HepG2 (cell line): ENCODE measurements around the gene SLC25A25. TPM values are rescaled to one million over a fixed set of nuclear protein-coding genes. Genes with fewer than 3 reads are reported as not detected.
A peak's percentile ranks its signal among the peaks of the same experiment; 100 is the strongest.

Experiments
- ADNP ChIP-seq: sonication (generic); formaldehyde crosslinking; IDR thresholded peaks from 2 replicates; pipeline ENCODE4 v1.4.0; 2020; ENCODE audit warnings: missing genetic modification reagents
- DBP ChIP-seq: sonication (generic); formaldehyde crosslinking; IDR thresholded peaks from 2 replicates; pipeline ENCODE4 v1.4.0; 2020; ENCODE audit warnings: missing genetic modification reagents; ENCODE audit errors: not compliant biosample characterization
- DMAP1 ChIP-seq: IDR thresholded peaks from 2 replicates; pipeline ENCODE4 v1.6.1; 2016
- HES4 ChIP-seq: sonication (generic); formaldehyde crosslinking; IDR thresholded peaks from 2 replicates; pipeline ENCODE4 v1.9.0; 2021; ENCODE audit warnings: mild to moderate bottlenecking, missing genetic modification reagents, borderline replicate concordance
- MIER3 ChIP-seq: IDR thresholded peaks from 2 replicates; pipeline ENCODE4 v1.6.1; 2016; ENCODE audit warnings: missing compliant biosample characterization, borderline replicate concordance
- NONO ChIP-seq, 2 experiments: fragments of 450-650 bp in 1 of 2; sonication (generic) in 1 of 2; formaldehyde crosslinking in 1 of 2; IDR thresholded peaks in 1 of 2; conservative IDR thresholded peaks in 1 of 2; 2 replicates each; pipeline versions ENCODE4 v1.6.1 to v1.8.0; 2017 to 2022; ENCODE audit warnings: mild to moderate bottlenecking in 1 of 2, missing genetic modification reagents in 1 of 2, moderate library complexity in 1 of 2
- TBL1XR1 ChIP-seq: fragments of 150-350 bp; IDR thresholded peaks from 2 replicates; pipeline ENCODE4 v1.6.1; 2014; ENCODE audit warnings: borderline replicate concordance, low read length; ENCODE audit not compliant: partially characterized antibody
- ZBTB21 ChIP-seq: sonication (generic); formaldehyde crosslinking; IDR thresholded peaks from 2 replicates; pipeline ENCODE4 v1.4.0; 2020; ENCODE audit warnings: missing genetic modification reagents
- ZFAT ChIP-seq: sonication (generic); formaldehyde crosslinking; conservative IDR thresholded peaks from 2 replicates; pipeline ENCODE4 v1.8.1; 2023; ENCODE audit warnings: missing genetic modification reagents, inconsistent platforms
- ZFP62 ChIP-seq: sonication (generic); formaldehyde crosslinking; IDR thresholded peaks from 2 replicates; pipeline ENCODE4 v1.4.0; 2020; ENCODE audit warnings: missing genetic modification reagents
- ZNF232 ChIP-seq: sonication (generic); formaldehyde crosslinking; IDR thresholded peaks from 2 replicates; pipeline ENCODE4 v1.4.0; 2020; ENCODE audit warnings: missing genetic modification reagents, borderline replicate concordance
- ZNF263 ChIP-seq: sonication (generic); formaldehyde crosslinking; IDR thresholded peaks from 2 replicates; pipeline ENCODE4 v1.4.0; 2020; ENCODE audit warnings: missing genetic modification reagents
- ZNF280B ChIP-seq: sonication (generic); formaldehyde crosslinking; IDR thresholded peaks from 2 replicates; pipeline ENCODE4 v1.5.0; 2020; ENCODE audit warnings: missing genetic modification reagents, mild to moderate bottlenecking, borderline replicate concordance
- ZNF430 ChIP-seq: sonication (generic); formaldehyde crosslinking; IDR thresholded peaks from 2 replicates; pipeline ENCODE4 v1.9.0; 2021; ENCODE audit warnings: mild to moderate bottlenecking, missing genetic modification reagents
- ZNF569 ChIP-seq: sonication (generic); formaldehyde crosslinking; IDR thresholded peaks from 2 replicates; pipeline ENCODE4 v1.5.0; 2020; ENCODE audit warnings: mild to moderate bottlenecking, missing genetic modification reagents, moderate library complexity, borderline replicate concordance
- ZNF572 ChIP-seq: sonication (generic); formaldehyde crosslinking; IDR thresholded peaks from 2 replicates; pipeline ENCODE4 v1.5.1; 2020; ENCODE audit warnings: mild to moderate bottlenecking, missing genetic modification reagents
- ZSCAN20 ChIP-seq: sonication (generic); formaldehyde crosslinking; IDR thresholded peaks from 2 replicates; pipeline ENCODE4 v1.4.0; 2020; ENCODE audit warnings: missing genetic modification reagents, mild to moderate bottlenecking, borderline replicate concordance
- ZSCAN25 ChIP-seq: sonication (generic); formaldehyde crosslinking; IDR thresholded peaks from 2 replicates; pipeline ENCODE4 v1.8.0; 2022; ENCODE audit warnings: mild to moderate bottlenecking, missing genetic modification reagents
- polyA plus RNA-seq, 8 experiments: library from polyadenylated mRNA; depleted of rRNA in 3 of 8; stranded (reverse) in 7 of 8; unstranded in 1 of 8; fragments of >200 nt; fragmentation: Illumina TruSeq in 4 of 8; extraction: Trizol in 4 of 8; gene quantifications; 2 replicates each; pipeline versions ENCODE4 v1.2.1 to v1.2.3, GENCODE V29; 2011 to 2016; ENCODE audit warnings: low read depth in 4 of 8, missing spikeins in 1 of 8, mixed read lengths in 1 of 8; ENCODE audit not compliant: insufficient read depth in 1 of 8
- total RNA-seq, 5 experiments: library from RNA; depleted of rRNA; stranded (reverse); fragments of >200 nt; fragmentation: Illumina TruSeq; extraction: Trizol; gene quantifications; 2 replicates each; pipeline ENCODE4 v1.2.3, GENCODE V29; 2016; ENCODE audit warnings: low read depth in 1 of 5
- TF ChIP-seq, protein P1 (sequence below): sonication (generic); formaldehyde crosslinking; IDR thresholded peaks from 2 replicates; pipeline ENCODE4 v1.4.0; 2020; ENCODE audit warnings: mild to moderate bottlenecking, missing genetic modification reagents, borderline replicate concordance
- TF ChIP-seq, protein P2 (sequence below): sonication (generic); formaldehyde crosslinking; IDR thresholded peaks from 2 replicates; pipeline ENCODE4 v1.5.1; 2020; ENCODE audit warnings: missing genetic modification reagents, mild to moderate bottlenecking, borderline replicate concordance
- TF ChIP-seq, protein P3 (sequence below): sonication (generic); formaldehyde crosslinking; IDR thresholded peaks from 2 replicates; pipeline ENCODE4 v1.5.1; 2020; ENCODE audit warnings: mild to moderate bottlenecking, missing genetic modification reagents, moderate library complexity

Gene SLC25A25
- total and polyA plus RNA-seq, 2 of the 13 experiments (the other 11 are each of a cell fraction or from before 2014, with no cell fraction given) = 10.5 to 24.8 TPM

- TF ChIP-seq ZNF232 (CRISPR knock-in tag) (peak; percentile 72; the same call in 1 of the 2 replicates), ZNF430 (CRISPR knock-in tag) (peak; percentile 69), ZSCAN20 (CRISPR knock-in tag) (no peak), ZFAT (CRISPR knock-in tag) (no peak), TBL1XR1 (peak; percentile 13), ZNF263 (CRISPR knock-in tag) (peak; percentile 58; the same call in 1 of the 2 replicates), ZFP62 (CRISPR knock-in tag) (0 out of 2 replicates have a peak, but pooled peaks have one; percentile 32), ZBTB21 (CRISPR knock-in tag) (no peak), ZNF569 (no peak), DMAP1 (CRISPR knock-in tag) (peak; percentile 83; the same call in 1 of the 2 replicates), ZSCAN25 (CRISPR knock-in tag) (peak; percentile 56; the same call in 1 of the 2 replicates), HES4 (CRISPR knock-in tag) (no peak; the same call in 1 of the 2 replicates), ADNP (CRISPR knock-in tag) (no peak), NONO (IDR thresholded peaks at IDR 0.05) (no peak), NONO (CRISPR knock-in tag; conservative IDR thresholded peaks at IDR 0.05) (no peak), MIER3 (CRISPR knock-in tag) (no peak; the same call in 1 of the 2 replicates), ZNF572 (CRISPR knock-in tag) (no peak), ZNF280B (CRISPR knock-in tag) (peak; percentile 27; the same call in 1 of the 2 replicates), DBP (CRISPR knock-in tag) (peak; percentile 61)
- TF ChIP-seq, protein P1, sequence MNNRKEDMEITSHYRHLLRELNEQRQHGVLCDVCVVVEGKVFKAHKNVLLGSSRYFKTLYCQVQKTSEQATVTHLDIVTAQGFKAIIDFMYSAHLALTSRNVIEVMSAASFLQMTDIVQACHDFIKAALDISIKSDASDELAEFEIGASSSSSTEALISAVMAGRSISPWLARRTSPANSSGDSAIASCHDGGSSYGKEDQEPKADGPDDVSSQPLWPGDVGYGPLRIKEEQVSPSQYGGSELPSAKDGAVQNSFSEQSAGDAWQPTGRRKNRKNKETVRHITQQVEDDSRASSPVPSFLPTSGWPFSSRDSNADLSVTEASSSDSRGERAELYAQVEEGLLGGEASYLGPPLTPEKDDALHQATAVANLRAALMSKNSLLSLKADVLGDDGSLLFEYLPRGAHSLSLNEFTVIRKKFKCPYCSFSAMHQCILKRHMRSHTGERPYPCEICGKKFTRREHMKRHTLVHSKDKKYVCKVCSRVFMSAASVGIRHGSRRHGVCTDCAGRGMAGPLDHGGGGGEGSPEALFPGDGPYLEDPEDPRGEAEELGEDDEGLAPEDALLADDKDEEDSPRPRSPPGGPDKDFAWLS (CRISPR knock-in tag) = no peak
- TF ChIP-seq, protein P2, sequence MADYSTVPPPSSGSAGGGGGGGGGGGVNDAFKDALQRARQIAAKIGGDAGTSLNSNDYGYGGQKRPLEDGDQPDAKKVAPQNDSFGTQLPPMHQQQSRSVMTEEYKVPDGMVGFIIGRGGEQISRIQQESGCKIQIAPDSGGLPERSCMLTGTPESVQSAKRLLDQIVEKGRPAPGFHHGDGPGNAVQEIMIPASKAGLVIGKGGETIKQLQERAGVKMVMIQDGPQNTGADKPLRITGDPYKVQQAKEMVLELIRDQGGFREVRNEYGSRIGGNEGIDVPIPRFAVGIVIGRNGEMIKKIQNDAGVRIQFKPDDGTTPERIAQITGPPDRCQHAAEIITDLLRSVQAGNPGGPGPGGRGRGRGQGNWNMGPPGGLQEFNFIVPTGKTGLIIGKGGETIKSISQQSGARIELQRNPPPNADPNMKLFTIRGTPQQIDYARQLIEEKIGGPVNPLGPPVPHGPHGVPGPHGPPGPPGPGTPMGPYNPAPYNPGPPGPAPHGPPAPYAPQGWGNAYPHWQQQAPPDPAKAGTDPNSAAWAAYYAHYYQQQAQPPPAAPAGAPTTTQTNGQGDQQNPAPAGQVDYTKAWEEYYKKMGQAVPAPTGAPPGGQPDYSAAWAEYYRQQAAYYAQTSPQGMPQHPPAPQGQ (CRISPR knock-in tag) = no peak
- TF ChIP-seq, protein P3, sequence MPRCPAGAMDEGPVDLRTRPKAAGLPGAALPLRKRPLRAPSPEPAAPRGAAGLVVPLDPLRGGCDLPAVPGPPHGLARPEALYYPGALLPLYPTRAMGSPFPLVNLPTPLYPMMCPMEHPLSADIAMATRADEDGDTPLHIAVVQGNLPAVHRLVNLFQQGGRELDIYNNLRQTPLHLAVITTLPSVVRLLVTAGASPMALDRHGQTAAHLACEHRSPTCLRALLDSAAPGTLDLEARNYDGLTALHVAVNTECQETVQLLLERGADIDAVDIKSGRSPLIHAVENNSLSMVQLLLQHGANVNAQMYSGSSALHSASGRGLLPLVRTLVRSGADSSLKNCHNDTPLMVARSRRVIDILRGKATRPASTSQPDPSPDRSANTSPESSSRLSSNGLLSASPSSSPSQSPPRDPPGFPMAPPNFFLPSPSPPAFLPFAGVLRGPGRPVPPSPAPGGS (CRISPR knock-in tag) = no peak
Measured at GRCh38 chr9:128098297-128099230, 30.5 kb downstream of the SLC25A25 start (continued).
